G401 (cell line): ENCODE data around the gene MYBBP1A. TPM values are rescaled to one million over a fixed set of nuclear protein-coding genes. Genes with fewer than 3 reads are reported as not detected.

Source experiments
- DNase-seq: peaks from one replicate; pipeline ENCODE4 v3.0.0-alpha.2; 2015; ENCODE audit warnings: low spot score
- in situ Hi-C: cut with HindIII; loops from 2 replicates; pipeline ENCODE4 v1.10.0; 2016; ENCODE audit warnings: low sequenced_read_pairs, mixed read lengths
- total RNA-seq: library from RNA; depleted of rRNA; stranded (reverse); fragments of >200 nt; shearing (Covaris generic); gene quantifications from 2 replicates; pipeline ENCODE4 v1.2.3, GENCODE V29; 2014

Gene MYBBP1A
- total RNA-seq, 1 experiment from 2014 or later = 89.3 TPM

DNA sequence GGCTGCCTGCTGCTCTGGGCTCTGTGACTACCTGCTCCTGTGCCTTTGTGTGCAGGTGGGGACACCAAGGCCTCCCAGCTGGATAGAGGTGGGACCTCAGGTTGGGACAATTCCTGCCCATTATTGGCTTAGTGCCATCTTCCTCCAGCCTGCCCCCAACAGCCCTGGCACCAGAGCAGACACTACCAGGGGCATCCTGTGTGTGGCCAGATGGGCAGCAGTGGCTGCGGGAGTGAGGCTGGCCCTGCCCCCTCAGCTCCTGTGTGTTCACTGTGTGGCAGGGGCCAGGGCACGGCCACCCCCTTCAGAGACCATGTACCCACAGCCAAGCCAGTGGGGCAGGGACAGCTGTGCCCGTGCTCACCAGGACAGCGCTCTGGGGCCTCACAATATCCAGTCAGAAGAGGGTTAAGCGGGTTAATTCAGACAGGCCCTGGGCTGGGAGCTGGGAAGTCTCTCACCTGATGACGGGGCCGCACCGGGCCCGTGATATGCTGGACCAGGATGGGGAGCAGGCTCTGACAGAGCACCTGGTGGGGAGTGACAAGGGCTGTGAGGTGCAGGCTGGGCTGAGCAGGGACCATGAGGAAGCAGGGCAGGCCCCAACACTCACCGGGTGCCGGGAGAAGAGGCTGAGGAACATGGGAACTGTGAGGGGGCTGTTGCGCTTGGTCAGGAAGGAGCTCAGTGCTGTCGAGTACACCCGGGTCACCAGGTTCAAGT lies 13.0 kb downstream of the MYBBP1A start:
- no peak for DNase-seq
- in situ Hi-C loops = no loop called here

DNA sequence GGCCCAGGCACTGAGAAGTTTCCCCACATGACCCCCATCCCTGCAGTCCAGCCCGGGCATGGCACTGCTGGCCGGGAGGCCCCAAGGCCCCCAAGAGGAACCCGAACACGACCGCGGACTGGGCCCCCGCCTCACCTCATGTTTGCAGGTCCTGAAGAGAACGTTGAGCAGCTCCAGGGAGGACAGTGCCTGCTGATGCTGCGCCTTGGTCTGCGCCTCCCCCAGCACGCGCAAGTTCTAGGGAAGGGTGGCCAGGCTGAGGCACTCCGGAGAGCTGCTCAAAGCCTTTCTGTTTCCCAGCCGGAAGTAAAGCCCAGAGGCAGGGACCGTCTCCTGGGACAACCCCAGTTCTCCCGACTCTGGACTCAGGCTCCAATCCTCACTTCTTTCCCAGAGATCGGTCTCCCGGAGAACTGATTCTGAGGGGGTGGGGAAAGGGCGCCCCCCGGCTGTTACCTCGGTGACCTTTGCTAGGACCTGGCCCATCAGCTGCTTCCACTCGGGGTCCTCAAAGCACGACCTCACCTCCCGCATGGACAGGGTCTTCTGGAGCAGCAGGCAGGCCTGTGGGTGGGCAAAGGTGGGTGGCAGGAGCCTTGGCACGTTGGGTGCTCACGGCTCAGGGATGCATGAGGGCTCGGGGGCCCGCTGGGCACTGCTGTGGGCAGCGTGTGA lies 13.7 kb downstream of the MYBBP1A start:
- in situ Hi-C loops = no loop called here
- no peak for DNase-seq

DNA sequence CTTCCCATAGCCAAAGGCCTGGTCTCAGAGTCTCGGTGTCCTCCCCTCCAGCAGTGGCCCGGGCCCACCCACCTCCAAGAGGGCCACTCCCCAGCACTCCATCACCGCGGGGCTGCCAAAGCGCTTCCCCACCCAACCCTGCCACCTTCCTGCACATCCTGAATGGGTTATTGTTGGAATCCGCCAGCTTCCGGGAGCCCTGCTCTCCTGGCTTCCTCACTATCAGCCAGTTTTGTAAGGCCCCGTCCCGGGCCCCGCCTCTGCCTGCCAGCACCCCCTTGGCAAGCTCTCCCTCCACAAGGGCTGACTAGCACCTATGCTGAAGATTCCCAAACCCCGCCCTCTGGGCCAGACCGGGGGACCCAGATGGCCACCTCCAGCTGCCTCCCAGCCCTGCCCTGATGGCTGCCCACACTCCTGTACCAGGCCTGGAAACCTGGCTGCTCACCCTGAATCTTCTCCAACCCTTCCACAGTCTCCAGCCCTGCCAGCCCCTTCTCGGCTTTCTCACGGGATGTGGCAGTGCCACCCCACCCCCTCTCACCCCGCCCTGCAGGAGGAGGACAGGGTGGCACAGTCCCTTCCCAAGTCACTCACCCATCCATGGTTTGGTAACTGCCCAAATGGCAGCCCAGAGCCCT lies 14.4 kb downstream of the MYBBP1A start:
- in situ Hi-C loops = no loop called here

DNA sequence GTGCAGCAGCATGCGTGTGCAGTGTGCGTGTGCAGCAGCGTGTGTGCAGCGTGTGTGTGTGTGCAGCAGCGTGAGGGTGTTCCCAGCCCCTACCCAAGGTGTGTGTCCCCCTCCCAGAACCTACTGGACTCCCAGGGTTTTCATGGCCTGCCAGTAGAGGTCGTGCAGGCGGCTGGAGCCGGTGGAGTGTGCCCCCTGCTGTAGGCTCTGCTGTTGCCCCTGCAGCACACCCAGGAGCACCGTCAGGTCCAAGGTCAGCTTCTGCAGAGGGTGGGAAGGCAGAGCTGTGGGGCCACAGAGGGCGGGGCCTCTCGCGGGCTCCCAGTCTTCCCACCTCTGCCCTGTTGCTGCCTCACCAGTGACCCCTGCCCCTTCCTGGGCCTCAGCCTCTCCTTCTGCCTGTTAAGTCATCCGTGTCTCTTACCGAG lies 14.9 kb downstream of the MYBBP1A start:
- in situ Hi-C loops = no loop called here

More for the DNA sequence above, 14.4 kb downstream of the MYBBP1A start:
- no peak for DNase-seq

DNA sequence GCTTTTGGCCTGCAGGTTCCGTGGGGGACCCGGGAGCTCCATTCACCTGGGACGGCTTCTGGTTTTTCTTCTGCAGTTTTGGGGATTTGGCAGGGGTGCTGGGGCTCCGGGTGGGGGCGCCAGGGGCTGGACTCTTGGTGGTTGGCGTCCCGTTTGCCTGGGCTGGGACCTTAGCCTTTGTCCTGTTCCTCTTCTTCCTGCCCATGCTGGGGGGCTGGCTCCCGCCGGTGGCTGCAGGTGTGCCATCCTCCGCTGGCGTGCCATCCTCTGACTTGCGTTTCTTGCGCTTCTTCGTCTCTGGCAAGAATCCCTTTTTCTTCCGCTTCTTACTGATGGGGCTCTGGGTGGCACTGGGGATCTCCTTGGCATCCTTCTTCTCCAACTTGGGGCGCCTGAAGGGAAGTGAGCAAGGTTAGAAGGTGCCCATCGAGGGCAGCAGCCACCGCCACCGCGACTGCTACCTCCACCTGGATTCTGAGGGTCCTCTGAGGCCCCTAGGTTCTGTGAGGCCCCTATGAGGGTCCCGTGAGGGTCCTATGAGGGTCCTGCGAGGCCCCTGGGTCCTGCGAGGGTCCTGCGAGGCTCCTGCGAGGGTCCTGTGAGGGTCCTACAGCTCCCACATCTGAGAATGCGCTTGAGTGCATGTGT lies 15.5 kb downstream of the MYBBP1A start:
- in situ Hi-C loops = no loop called here
- DNase-seq = no peak

More for the DNA sequence above, 14.9 kb downstream of the MYBBP1A start:
- no peak for DNase-seq

DNA sequence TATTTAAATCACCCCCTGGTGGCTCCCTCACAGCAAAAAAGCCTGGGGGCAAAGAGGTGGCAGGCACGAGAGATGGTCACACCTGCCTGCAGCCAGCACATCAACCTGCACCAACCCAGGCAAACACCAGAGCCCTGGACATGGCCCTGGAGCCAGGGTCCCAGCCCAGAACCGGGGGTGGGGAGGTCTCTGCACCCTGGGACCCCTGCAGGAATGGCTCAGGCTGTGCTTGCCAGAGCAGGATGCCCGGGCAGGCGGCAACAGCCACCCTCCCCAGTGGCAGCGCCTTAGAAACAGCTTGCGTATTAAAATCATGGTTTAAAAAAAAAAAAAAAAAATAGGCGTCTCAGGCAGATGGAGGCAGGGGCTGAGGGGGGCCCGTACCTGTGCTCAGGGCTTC lies 16.2 kb downstream of the MYBBP1A start:
- in situ Hi-C loops = no loop called here
- DNase-seq = no peak

DNA sequence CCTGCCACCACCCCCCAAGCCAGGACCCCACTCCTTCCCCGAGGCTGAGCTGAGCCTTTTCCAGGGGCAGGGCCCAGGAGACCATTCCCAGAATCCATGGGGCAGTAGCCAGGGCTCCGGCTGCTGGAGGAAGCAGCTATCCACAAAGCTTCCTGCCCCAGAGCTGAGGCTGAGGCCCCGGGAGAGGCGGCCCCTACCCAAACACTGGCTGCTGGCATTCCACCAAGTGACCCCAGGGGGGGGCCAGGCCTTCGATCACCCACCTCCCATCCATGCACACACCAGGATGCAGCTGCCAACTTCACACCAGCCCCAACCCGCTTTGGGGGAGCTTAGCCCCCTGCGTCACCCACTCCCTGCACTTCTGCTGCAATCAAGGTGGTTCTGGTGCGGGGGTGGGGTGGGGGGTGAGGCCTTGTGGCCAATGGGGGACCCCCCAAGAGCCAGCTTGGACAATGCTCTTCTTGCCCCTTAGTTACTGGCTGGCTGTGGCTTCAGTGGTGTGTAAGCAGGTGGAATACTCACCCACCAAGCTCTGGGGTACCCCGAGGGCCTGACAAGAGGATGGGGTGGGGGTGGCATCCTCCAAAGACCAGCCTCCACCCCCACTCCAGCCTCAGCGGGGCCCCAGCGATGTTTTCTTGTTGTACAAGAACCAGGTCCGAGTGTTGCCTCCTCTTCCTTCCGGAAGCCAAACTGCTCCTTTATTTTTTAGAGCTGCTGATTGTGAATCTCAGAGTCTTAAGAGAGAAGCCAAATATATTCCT lies 16.8 kb downstream of the MYBBP1A start:
- in situ Hi-C loops = no loop called here
- no peak for DNase-seq

DNA sequence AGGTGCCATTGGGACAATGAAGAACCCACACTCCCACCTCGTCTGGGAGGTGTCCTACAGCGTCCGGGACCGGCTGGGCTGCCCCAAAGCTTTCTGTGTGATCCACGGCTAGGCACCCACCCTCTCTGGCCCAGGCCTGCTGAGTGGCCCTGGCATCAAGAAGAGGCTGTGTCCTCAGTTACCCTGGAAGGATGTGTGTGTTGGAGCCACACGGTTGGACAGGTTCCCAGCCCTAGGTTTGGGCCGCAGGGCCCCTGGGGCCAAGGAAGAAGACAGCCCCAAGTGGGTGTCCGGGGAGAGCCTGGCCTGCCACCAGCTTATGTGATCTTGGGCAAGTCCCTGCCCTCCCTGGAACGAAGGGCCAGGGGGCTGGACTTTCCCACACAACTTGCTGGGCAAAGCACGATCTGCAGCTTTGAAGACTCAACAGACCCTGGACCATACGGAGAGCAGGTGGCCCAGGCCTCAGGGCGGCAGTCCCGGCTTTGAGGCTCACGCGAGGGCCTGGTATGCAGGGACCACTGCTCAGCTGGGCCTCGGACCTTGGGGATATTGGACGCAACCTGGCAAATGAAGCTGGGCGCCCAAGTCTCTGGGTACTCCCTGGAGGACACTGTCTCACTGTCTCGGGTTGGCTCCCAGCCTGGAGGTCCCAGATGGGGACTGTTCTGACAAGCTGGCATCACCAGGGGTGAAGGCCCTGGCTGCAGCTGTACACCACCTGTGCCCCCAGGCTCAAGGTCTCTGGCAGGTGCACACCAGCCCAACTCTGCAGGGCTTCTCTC lies 17.5 kb downstream of the MYBBP1A start:
- DNase-seq = no peak
- in situ Hi-C loops = no loop called here

DNA sequence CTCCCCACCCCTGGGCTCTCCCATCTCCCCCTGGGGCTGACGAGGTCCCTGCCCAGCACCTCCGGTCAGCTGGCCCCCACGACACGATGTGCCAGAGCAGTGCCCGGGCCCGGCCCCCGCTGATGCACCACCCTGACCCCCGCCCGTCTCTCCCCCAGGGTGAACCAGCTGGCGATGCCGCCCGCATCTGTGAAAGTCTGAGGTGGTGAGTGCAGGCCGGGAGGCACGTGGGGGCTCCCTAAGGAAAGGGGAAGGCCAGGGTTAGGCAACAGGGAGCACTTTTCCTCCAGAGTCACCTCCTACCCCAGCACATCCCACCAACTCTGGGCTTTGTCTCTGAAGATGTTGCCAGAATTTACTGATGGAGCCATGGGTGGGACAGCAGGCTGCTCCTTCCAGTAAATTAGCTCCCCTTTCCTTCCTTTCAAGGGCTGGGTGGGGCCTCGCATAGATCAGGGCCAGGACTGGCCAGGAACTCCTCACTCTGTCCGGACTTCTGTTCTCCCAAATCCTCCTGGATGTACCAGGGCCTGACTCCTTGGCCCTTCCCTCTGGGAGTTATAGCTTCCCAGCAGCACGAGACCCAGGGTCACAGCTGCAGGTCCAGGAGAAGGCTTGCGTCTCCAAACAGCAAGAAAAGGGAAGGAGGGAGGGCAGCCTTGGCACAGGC lies 18.3 kb downstream of the MYBBP1A start:
- DNase-seq = no peak

DNA sequence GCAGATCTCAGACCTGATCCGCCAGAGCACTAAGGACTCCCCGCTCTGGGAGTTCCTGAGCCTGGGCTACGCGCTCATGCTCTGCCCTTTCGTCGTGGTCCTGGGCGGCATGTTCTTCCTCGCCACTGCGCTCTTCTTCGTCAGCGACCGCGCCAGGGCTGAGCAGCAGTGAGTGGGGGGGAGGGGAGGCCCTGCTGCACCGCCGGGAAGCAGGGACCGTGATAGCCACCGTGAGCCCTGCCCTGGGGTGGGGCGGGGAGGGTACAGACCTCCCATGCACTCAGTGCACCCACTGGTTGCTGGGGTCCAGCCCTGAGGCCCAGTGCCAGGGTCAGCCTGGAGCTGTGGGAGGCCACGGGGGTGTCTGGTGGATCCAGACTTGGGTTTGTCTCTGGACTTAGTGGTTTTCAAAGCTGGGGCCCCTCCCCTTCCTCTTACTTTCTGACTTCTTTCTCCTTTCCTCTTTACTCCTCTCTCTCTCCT lies 18.9 kb downstream of the MYBBP1A start:
- DNase-seq = no peak
- in situ Hi-C loops = no loop called here

More for the DNA sequence above, 18.3 kb downstream of the MYBBP1A start:
- in situ Hi-C loops = no loop called here

DNA sequence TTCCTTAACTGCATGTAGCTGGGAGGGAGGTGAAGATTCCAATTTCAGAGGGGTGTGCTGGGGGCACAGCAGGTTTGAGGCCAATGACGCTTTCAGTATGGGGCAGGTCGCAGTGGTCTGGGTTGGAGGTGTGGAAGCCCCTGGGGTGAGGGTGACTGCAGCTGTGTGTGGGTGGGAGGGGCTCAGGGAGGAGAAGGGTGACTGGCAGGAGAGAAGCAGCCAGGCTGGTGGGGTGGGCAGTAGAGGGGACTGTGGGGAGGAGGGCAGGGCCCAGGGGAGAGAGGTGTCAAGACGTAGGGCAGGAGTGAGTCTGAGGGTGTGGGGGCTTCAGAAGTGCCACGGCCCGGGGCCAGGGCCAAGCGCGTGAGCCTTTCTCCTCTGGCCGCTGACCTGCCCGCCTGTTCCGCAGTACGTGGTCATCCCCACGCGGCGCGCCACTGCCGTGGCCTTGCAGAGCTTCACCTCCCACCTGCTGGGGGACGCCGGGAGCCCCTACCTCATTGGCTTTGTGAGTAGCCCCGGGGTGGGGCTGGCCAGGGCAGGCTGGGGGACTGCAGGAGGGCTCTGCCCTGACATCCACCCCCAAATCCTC lies 19.4 kb downstream of the MYBBP1A start:
- in situ Hi-C loops = no loop called here
- DNase-seq = no peak

DNA sequence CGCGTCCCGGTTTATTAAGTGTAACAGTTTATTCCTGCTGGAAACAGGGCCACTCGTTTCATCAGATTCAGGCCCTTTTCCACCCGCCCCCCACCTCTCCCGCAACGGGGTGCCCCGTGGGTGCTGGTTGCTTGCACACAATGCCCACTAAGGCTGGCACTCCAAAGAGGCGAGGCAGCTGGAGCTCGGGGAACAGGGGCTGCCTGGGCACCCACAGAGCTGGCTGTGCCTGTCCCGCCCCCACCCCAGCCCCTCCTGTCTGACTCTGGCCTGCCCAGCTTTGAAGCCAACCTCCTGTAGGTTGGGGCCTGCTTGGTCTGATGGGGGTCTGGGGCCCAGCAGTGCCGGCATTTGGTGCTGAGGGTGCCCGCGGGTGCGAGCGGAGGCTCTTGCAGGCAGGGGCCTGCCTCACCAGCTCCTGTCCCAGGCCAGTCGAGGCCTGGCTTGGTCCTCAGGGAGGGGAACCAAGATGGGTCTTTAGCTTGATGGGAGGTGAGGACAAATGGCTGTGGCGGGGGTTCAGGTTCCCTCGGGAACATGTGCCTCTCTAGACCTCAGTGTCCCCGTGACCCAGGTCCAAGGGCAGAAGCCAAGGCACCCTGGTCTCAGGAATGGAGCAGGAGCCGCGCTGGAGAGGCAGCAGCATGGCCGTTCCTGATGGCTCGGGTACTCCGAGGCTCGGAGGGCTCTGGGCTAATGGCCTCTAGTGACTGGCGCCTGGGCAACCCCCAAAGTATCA lies 20.1 kb downstream of the MYBBP1A start:
- in situ Hi-C loops = no loop called here
- DNase-seq = no peak

DNA sequence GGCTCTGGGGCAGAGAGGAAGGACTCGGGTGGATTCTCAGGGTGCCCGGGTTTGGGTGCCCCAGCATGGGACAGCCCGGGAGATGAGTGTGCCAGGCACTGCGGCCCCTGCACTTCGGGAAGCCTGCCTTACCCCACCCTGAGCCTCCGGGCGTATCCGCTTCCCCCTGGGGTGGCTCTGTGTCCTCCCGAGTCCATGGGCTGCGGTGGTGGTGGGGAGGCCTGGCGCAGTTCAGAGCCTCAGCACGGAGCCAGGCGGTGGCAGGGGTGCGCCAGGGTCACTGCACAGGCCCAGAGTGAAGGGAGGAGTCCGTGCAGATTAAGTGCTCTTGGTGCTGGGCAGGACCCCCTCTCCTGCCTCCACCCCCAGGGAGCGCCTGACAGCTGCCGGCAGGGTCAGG lies 20.7 kb downstream of the MYBBP1A start:
- in situ Hi-C loops = no loop called here
- no peak for DNase-seq

DNA sequence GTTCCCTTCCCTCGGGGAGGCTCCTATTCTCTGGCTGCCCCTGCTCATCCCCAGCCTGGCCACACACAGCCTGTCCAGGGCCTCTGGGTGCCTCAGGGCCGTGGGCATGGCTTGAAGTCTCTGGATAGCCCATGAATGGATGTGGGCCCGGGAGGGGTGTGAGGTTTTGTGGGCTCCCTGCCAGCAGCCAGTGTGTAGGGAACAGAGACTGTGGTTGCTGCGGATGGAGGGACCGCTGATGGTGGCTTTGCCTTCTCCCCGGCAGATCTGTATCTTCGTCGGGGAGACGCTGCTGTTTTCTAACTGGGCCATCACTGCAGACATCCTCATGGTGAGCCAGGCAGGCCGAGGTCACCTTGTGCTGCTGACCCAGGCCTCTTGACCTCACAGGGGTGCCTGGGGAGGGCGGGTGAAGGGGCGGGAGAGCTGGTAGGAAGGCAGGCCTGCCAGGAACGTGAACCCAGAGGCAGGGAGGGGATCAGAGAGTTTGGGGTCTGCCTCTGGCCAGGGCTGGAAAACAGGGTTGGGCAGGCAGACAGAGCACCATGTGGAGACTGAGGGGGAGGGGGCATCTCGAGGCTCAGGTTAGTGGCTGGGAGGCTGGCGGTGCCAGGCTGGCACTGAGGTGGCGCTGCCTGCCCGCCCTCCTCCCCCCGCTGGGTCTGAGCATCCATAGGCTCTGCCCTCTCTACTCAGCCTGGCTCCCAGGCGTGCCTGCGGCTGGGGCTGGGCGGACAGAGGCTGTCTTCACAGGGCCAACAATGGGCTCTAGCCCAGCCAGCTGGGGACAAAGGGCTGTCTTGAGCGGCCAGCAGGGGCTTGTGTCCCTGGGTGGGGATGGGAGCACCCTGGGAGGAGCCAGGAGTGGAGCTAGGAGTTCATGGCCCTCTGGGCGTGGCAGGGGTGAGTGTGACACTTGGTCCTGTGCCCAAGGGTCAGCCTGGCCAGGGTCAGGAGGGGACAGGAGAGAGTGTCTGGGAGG lies 21.4 kb downstream of the MYBBP1A start:
- in situ Hi-C loops = no loop called here
- DNase-seq = no peak

DNA sequence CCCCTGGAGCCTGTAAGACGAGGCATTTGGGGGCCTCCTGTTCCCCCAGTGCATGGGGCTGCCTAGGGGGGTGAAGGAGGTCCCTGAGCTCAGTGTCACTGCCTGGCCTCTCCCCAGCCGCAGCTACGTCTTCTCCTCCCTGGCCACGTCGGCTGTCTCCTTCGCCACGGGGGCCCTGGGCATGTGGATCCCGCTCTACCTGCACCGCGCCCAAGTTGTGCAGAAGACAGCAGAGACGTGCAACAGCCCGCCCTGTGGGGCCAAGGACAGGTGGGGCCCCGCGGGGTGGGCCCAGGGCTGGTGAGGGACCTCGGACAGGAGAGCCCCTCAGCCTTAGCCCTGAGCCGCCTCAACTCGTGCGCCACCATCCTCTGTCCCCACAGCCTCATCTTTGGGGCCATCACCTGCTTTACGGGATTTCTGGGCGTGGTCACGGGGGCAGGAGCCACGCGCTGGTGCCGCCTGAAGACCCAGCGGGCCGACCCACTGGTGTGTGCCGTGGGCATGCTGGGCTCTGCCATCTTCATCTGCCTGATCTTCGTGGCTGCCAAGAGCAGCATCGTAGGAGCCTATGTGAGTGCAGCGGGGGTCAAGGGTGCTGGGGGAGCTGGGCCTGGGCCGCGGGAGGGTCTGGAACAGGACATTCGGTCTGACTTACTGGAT lies 22.2 kb downstream of the MYBBP1A start:
- DNase-seq = no peak
- in situ Hi-C loops = no loop called here
